HG03521 (cell line): ENCODE results near the gene SVIL.

Experiments
- ATAC-seq: cut with Tn5 transposase; IDR thresholded peaks from one replicate; pipeline ENCODE4 v1.9.1; 2021; ENCODE audit warnings: mild to moderate bottlenecking, moderate library complexity; ENCODE audit not compliant: unreplicated experiment

SVIL gene

GRCh38 chr10:29650552-29650944, 15.8 kb upstream of the SVIL start:
- ATAC-seq: no peak

GRCh38 chr10:29649561-29650551, 15.1 kb upstream of the SVIL start:
- no peak for ATAC-seq

- no peak for ATAC-seq
Measured at GRCh38 chr10:29648983-29649268, 14.2 kb upstream of the SVIL start.

- ATAC-seq: no peak
Measured at GRCh38 chr10:29648114-29648982, 13.6 kb upstream of the SVIL start.

GRCh38 chr10:29647478-29647877, 12.7 kb upstream of the SVIL start:
- ATAC-seq: no peak

- no peak for ATAC-seq
Measured at GRCh38 chr10:29646960-29647461, 12.2 kb upstream of the SVIL start.

DNA sequence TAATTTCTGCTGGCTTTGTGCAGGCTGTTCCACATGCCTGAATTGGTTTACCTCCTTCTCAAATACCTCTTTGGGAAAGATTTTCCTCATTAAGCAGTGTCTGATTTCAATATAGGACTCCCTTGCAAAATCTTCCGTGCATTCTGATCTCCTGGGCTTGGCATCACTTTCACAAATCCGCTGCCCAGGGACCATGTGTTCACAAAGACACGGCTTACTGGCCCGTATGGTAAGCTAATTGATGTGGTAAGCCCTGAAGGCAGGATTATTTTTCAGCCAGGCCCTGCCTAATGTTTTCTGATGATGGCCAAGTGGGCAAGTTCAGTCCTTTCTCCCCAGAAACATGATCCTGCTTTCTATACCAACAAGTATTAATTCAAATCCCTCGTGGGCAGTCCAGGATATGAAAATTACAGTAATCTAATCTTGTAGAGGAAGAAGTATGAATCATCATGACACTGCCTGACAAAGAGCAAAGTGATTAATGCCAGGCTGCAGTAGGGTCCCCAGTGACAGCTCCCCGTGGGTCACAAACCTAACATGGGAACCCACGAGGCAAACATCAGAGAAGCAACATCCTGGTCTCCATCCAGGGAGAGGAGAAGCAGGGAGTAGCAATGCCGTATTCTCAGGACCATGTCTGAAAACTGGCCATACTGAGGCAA, 11.6 kb upstream of the SVIL start:
- no peak for ATAC-seq

DNA sequence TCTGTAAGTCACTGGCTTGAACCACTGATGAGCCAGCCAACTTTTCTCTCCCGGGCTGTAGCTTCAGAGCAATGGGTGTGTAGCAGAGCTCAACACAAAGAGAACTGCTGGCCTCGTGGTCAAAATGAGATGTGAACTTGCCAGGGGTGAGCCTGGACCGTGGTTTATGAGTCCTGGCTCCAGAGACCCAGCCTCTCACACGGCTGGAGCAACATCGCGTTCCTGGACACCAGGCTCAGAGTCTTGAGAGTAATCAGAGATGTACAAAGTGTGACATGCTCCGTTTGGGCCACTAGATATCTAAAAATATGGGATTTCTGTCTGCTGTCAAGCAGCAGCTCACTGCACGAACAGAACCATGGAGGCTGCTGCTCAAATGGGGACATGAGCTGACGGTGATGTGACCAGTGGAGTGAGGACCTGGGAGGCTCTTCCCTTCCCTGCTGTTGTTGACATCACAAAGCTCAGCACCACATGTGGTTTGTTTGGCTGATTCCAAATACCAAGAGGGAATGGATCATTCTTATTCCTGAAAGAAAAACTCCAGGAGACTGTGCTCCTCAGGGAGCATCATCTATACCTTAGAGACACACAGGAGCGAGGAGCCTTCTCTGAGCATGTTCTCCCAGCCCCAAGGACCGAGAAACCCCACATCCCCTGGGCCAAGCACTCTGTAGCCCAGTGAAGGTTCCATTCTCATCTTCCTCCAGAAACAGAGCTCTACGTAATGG, 9.2 kb upstream of the SVIL start:
- ATAC-seq: no peak

DNA sequence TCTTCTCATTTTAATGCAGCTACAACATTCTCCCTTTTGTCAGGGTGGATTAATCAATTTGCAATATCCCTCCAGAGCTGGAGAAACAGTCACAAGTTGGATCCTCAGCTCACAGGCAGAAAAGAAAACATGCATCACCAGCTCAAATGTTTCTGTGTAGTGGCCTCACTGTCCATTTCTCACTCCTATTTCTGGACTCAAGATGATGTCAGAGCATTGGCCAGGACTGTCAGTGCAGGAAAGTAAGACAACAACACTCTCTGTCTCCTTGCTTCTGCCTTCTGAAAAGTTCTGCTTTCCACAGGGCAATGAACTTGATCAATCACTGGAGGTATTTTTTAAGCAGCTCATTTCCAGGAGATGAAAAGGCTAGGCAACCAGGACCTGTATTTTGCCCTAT, 8.2 kb upstream of the SVIL start:
- ATAC-seq: no peak

DNA sequence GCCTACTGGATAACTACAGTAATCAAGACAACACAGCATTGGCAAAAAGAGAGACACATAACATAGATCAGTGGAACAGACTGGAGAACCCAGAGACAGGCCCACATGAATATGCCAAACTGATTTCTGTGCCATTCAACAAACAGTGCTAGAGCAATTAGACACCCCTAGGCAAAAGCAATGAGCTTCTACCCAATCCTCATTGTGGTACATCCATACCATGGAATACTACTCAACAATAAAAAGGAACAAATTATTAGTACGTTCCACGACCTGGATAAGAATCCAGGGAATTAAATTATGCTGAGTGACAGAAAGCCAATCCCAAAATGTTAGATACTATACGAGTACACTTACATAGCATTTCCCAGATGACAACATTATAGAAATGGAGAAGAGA, 2.8 kb upstream of the SVIL start:
- ATAC-seq: no peak

DNA sequence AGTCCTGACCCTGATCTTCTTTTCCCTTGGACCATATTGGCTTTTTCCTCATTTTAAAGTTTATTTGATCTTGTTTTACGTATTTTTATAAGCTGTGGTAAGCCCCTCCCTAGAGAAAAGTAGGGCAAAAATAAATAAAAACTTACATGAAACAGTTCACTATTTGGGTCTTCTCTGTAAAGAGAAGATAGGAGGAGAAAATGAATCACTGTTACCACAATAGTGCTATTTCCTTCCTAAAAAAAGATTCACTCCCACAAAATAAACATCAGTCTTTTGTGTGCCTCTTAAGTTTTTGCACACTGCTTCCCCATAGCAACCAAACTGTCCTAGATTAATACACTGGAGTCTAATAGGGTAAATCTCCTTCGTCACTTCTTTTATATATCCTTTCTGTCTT, 1.4 kb upstream of the SVIL start:
- no peak for ATAC-seq

DNA sequence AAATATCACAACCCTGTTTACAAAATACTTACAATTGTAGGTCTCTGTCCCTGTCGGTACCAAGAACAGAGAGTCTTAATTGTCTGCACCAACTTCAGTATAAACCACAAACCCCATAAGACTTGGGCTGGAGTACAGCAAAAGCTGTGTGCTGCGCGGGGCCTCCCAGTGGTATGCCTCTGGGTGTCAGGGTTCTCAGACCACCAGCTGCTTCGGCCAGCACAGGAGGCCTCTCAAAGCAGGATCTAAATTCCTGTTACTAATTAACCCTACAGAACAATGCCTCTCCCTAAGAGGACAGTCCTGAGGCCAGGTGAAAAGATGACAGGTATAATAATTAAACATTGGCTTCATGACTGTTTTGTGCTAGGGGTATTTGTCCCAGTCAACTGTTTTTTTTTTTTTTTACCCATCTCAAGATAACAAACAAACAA, 957 bp upstream of the SVIL start:
- ATAC-seq: no peak

DNA sequence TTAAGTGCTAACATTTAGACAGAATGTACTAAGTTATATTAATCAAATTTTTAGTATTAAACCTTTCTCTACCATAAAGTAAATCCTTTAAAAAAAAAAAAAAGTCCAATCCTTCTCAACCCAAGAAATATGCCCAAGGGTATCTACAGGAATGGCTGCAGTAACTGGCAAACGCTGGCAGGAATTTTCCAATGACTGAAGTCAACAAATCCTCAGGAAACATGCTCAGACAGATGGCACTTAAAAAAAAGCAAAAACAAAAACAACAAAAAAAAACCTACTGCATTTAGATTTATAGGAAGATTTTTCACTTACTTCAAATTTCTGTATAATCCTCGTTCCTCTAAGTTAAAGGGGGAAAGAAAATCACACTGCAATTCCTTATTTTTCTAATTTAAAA, 666 bp downstream of the SVIL start:
- no peak for ATAC-seq

GRCh38 chr10:29631049-29631339, 3.8 kb downstream of the SVIL start:
- ATAC-seq: no peak

- ATAC-seq: no peak
Measured at GRCh38 chr10:29630205-29631048, 4.3 kb downstream of the SVIL start.

DNA sequence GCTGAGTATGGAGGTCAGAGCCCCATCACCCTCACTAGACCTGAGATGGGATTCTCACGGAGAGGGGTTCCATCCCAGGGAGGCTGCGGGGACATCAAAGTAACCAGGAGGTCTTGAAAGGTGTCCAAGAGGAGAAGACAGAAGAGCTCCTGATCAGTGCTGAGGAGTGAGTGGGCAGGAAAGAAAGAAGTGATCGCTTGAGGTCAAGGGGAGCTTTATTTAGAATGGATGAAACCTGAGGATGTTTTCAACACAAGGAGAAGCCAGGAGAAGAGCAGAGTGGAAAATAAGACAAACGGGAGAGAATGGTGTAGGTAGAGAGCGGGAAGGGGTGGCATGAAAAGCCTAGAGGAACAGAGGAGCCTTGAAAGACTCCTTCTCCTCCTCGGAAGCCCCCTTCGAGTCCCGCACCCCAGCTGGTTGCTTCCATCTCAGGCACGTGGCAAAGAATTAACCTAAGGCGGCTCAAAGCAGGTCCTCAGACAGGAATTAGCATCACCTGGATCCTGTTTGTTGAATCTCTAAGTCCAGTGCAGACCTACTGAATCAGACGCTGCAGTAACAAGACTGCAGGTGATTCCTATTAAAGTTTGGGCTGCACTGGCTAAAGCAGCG, 5.8 kb downstream of the SVIL start:
- ATAC-seq: no peak

GRCh38 chr10:29628311-29628710, 6.5 kb downstream of the SVIL start:
- ATAC-seq: no peak

GRCh38 chr10:29627201-29628132, 7.3 kb downstream of the SVIL start:
- ATAC-seq: no peak
